Large intestine (tissue), 3 donors: ENCODE data around the gene IMPDH1. TPM values are rescaled to one million over a fixed set of nuclear protein-coding genes. Genes with fewer than 3 reads are reported as not detected.

ENCODE experiments used
- DNase-seq, 2 donors: peaks; one replicate each; pipeline versions ENCODE4 v3.0.0 to v3.0.0-alpha.2; 2013
- H3K27ac ChIP-seq: one replicate; pipeline ENCODE4 v1.5.1; 2013; ENCODE audit warnings: low read length
- H3K27me3 ChIP-seq: 2 replicates; pipeline ENCODE4 v1.6.1; 2013; ENCODE audit warnings: low read length; ENCODE audit not compliant: control insufficient read depth, insufficient read depth
- H3K36me3 ChIP-seq: 2 replicates; pipeline ENCODE4 v1.6.1; 2013; ENCODE audit warnings: low read length; ENCODE audit not compliant: control insufficient read depth, insufficient read depth
- H3K4me1 ChIP-seq: one replicate; pipeline ENCODE4 v1.6.1; 2013; ENCODE audit warnings: low read length; ENCODE audit not compliant: control insufficient read depth, insufficient read depth
- H3K4me3 ChIP-seq: one replicate; pipeline ENCODE4 v1.5.1; 2013; ENCODE audit warnings: low read length
- H3K9me3 ChIP-seq: one replicate; pipeline ENCODE4 v1.6.1; 2013; ENCODE audit warnings: mild to moderate bottlenecking, low read depth, low read length, moderate library complexity; ENCODE audit not compliant: control insufficient read depth
- WGBS: methylation state at CpG from one replicate; pipeline ENCODE4 v1.1.5; 2013; ENCODE audit warnings: low lambda C conversion rate; ENCODE audit not compliant: insufficient coverage; 5-methylcytosine and 5-hydroxymethylcytosine counted together
- polyA plus RNA-seq: library from polyadenylated mRNA; unstranded; fragments of 120-200 nt; gene quantifications from one replicate; pipeline ENCODE4 v1.2.1, GENCODE V29; 2013

Gene IMPDH1
- polyA plus RNA-seq, 1 donor: 15.4 TPM

DNA sequence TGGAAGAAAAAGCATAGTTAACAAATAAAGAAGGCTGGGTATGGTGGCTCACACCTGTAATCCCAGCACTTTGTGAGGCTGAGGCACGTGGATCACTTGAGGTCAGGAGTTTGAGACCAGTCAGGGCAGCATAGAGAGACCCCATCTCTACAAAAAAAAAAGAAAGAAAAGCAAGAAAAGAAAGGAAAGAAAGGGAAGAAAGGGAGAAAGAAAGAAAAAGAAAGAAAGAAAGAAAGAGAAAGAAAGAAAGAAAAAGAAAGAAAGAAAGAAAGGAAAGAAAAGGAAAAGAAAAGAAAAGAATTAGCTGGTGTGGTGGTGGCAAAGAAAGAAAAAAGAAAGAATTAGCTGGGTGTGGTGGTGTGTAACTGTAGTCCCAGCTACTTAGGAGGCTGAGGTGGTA, 42.8 kb upstream of the IMPDH1 start:
- H3K4me1 ChIP-seq: peaks cover 31% of the 10 kb centered on the region
- WGBS: 100% methylated on average over 1 of the region's 1 CpG
- H3K36me3 ChIP-seq: peaks cover 6% of the 10 kb centered on the region
- no peaks in the 10 kb centered on the region for H3K27me3 ChIP-seq
- H3K4me3 ChIP-seq: no peak overlapping the region
- no peak overlapping the region for H3K27ac ChIP-seq
- H3K9me3 ChIP-seq: no peaks in the 10 kb centered on the region
- DNase-seq: no peak

DNA sequence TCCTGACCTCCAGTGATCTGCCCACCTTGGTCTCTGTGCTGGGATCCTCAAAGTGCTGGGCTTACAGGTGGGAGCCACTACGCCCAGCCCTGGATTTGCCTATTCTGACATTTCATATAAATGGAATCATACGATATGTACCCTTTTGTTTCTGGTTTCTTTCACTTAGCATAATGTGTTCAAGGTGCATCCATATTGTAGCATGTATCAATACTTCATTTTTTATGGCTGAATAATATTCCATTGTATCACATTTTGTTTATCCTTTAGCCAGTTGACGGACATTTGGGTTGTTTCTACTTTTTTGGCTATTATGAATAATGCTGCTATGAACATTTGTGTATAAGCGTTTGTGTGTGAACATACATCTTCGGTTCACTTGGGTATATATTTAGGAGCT, 41.1 kb upstream of the IMPDH1 start:
- DNase-seq: no peak
- Histone ChIP-seq H3K4me3 (no peak overlapping the region), H3K9me3 (no peaks in the 10 kb centered on the region), H3K27ac (no peak overlapping the region), H3K36me3 (no peaks in the 10 kb centered on the region), H3K4me1 (peaks cover 23% of the 10 kb centered on the region), H3K27me3 (no peaks in the 10 kb centered on the region)
- 81% methylated on average over 5 of the region's 5 CpGs for WGBS

DNA sequence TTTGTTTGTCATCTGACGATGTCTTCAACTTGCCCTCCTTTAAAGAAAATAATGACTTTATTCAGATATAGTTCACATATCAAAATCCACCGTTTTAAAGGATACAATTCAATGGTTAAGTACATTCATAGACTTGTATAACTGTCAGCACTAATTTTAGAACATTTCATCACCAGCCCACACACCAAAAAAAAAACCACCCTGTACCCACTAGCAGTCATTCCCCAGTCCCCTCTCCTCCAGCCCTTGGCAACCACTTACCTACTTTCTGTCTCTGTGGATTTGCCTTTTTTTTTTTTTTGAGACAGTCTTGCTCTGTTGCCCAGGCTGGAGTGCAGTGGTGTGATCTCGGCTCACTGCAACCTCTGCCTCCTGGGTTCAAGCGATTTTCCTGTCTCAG, 40.6 kb upstream of the IMPDH1 start:
- Histone ChIP-seq H3K9me3 (no peaks in the 10 kb centered on the region), H3K4me3 (no peak overlapping the region), H3K27me3 (no peaks in the 10 kb centered on the region), H3K27ac (no peak overlapping the region), H3K4me1 (peaks cover 23% of the 10 kb centered on the region), H3K36me3 (no peaks in the 10 kb centered on the region)
- no CpG with 5 or more reads among the region's 4 CpGs for WGBS
- no peak for DNase-seq

DNA sequence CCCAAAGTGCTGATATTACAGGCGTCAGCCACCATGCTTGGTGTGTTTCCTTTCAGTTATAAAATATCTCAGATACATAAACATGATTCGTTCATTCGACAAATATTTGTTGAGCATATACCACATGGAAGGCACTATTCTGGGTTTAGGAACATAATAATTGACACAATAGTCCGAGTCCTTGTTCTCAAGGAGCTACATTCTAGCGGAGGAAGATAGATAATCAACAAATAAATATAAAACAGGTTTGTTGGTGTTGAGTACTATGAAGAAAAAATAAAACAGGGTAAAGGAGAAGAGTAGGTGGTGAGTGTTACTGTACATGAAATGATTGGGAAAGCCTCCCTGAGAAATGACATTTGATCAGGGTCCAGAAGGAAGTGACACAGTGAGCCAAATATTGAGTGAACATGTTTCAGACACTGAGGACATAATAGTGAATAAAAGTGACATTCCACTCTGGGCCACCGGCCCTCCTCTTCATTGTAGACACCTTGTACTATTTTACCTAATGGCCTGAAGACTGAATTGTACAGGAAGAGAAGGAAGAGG, 39.0 kb upstream of the IMPDH1 start:
- no peak overlapping the region for H3K27ac ChIP-seq
- no peaks in the 10 kb centered on the region for H3K9me3 ChIP-seq
- no peaks in the 10 kb centered on the region for H3K36me3 ChIP-seq
- peaks cover 17% of the 10 kb centered on the region for H3K4me1 ChIP-seq
- DNase-seq: no peak
- no peak overlapping the region for H3K4me3 ChIP-seq
- no peaks in the 10 kb centered on the region for H3K27me3 ChIP-seq
- WGBS: 97% methylated on average over 5 of the region's 6 CpGs

DNA sequence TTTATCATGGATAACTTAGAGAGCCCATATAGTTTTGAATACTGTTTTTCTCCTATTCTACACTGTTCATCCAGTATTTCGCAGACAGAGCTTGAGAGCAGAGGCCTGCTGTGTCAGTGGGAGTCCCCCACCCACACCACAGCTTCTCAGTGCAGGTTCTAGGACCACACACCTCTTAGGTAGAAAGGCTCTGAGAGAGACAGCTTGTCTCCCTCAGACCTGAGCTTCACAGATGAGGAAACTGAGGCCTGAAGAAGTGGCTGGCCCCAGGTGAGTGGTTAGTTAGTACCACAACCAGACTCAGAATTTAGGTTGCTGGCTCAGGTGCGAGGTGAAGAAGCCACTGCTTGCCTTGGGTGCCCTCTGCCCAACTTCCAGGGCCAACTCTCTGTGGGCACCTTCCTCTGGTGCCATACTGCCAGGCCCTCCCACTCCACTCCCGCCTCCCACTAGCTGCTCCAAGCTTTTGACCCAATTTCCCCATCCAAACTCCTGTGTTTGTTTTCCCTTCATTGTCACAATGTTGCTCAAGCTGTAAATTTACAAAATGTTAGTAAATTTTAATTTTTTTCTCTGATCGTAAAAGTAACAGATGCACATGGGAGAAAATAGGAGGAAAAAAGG, 38.3 kb upstream of the IMPDH1 start:
- Histone ChIP-seq H3K27ac (no peak overlapping the region), H3K27me3 (no peaks in the 10 kb centered on the region), H3K4me3 (no peak overlapping the region), H3K4me1 (peaks cover 21% of the 10 kb centered on the region), H3K36me3 (no peaks in the 10 kb centered on the region), H3K9me3 (no peaks in the 10 kb centered on the region)
- no peak for DNase-seq
- WGBS: 90% methylated on average over 1 of the region's 4 CpGs

DNA sequence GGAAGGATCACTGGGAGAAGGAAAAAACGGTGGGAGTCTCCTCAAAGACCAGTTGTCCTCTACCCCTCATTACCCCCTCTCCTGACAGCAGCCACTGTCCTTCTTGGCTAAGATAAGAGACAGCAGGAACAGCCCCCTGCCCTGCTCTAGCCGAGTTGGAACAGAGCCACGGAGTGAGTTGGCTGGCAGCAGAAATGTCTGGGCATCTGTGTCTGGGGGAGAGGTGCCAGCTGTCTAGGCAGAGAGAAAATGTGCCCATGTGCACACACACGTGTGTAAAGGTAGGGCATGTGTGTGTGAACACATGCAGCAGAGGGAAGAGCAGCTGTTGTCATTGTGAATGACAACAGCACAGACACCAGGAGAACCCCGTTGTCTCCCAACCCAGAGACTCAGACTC, 36.5 kb upstream of the IMPDH1 start:
- H3K9me3 ChIP-seq: no peaks in the 10 kb centered on the region
- no CpG with 5 or more reads among the region's 5 CpGs for WGBS
- no peak overlapping the region for H3K4me3 ChIP-seq
- no peaks in the 10 kb centered on the region for H3K27me3 ChIP-seq
- H3K36me3 ChIP-seq: no peaks in the 10 kb centered on the region
- H3K27ac ChIP-seq: no peak overlapping the region
- no peak for DNase-seq
- peaks cover 33% of the 10 kb centered on the region for H3K4me1 ChIP-seq

DNA sequence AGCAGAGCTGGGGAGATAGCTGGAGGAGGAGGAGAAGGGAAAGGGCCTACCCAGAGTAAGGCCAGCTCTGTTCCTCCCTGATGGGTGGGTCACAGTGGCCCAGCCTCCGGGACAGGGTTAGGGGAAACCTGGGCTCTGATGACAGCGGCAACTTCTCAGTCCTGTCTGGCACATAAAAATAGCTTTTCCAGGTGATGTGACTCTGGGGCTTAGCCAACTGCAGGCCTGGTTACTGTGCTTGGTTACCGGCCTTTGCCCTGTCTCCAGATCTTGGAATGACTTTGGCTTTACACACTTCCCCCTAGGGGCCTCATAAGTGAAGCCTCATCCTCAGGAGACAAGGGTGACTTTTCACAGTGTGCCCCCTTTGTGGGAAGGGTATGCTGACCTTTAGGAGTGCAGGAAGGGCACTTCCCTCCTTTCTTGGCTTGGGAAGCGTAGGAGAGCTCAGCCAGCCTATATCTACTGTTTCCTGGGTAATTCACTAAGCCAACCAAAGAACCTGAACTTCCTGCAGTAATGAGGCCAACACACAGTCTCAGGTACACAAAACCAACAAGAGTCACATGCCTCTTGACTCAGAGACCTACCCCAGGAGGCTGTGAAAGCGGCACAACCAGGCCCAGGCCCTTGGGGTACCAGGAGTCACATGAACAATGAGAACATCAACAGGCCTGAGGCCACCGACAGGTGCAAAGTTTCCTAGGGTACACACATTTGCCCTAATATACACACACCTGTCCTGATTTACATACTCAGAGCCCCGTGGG, 34.2 kb upstream of the IMPDH1 start:
- Histone ChIP-seq H3K9me3 (no peaks in the 10 kb centered on the region), H3K27me3 (no peaks in the 10 kb centered on the region), H3K27ac (peak overlapping the region; percentile 84), H3K36me3 (no peaks in the 10 kb centered on the region), H3K4me3 (no peak overlapping the region), H3K4me1 (peaks cover 34% of the 10 kb centered on the region)
- DNase-seq: peak; percentile 89 to 97
- no CpG with 5 or more reads among the region's 7 CpGs for WGBS

DNA sequence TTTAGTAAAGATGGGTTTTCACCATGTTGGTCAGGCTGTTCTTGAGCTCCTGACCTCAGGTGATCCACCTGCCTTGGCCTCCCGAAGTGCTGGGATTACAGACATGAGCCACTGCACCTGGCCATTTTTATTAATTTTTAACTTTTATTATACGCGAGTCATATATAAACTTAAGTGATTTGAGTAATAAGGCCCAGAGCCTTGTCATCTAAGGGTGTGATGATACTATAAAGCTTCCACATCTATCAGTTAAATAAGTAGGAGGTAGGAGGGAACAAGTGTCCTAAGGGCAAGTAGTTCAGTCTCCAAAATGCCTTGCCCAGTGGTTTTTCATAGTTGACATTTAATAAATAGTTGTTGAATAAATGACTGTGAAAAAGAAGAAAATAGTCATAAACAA, 32.6 kb upstream of the IMPDH1 start:
- peak overlapping the region; percentile 84 for H3K27ac ChIP-seq
- 31% methylated on average over 2 of the region's 3 CpGs for WGBS
- DNase-seq: peak; percentile 50 to 86

DNA sequence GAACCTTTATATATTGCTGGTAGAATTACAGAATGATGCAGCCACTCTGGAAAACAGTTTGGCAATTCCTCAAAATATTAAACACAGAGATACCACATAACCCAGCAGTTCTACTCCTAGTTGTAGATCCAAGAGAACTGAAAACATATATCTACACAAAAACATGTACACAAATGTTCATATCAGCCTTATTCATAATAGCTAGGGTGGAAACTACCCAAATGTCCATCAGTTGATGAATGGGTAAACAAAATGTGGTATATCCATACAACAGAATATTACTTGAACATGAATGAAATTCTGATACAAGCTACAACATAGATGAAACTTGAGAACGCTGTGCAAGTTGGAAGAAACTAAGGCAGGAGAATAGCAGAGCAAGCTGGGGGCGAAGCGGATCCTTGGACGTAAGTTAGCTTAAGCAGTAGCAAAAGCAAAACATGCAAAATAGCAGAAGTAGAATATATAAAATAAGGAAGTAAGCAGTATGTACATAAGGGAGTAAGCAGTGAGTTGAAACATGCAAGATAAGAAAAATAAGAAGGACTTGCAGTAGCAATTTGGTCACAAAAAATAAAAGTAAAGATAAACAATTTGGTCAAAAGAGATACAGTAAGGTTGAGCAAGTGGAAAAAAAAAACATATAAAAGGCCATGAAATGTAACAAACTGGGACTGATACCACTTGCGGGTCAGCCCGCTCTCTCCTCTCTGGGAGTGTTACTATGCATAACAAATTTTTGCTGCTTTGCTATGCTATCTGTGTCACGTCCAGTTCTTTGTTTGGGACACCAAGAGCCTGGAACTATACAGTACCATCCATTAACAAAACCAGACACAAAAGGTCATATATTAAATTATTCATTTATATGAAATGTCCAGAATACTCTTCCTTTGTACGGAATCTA, 27.9 kb upstream of the IMPDH1 start:
- peaks cover 12% of the 10 kb centered on the region for H3K4me1 ChIP-seq
- 93% methylated on average over 5 of the region's 8 CpGs for WGBS
- H3K4me3 ChIP-seq: no peak overlapping the region
- no peak overlapping the region for H3K27ac ChIP-seq
- no peaks in the 10 kb centered on the region for H3K9me3 ChIP-seq
- no peaks in the 10 kb centered on the region for H3K36me3 ChIP-seq
- no peak for DNase-seq
- no peaks in the 10 kb centered on the region for H3K27me3 ChIP-seq

More for the DNA sequence above, 32.6 kb upstream of the IMPDH1 start:
- H3K9me3 ChIP-seq: no peaks in the 10 kb centered on the region
- no peaks in the 10 kb centered on the region for H3K27me3 ChIP-seq
- H3K4me3 ChIP-seq: no peak overlapping the region
- no peaks in the 10 kb centered on the region for H3K36me3 ChIP-seq
- peaks cover 34% of the 10 kb centered on the region for H3K4me1 ChIP-seq

DNA sequence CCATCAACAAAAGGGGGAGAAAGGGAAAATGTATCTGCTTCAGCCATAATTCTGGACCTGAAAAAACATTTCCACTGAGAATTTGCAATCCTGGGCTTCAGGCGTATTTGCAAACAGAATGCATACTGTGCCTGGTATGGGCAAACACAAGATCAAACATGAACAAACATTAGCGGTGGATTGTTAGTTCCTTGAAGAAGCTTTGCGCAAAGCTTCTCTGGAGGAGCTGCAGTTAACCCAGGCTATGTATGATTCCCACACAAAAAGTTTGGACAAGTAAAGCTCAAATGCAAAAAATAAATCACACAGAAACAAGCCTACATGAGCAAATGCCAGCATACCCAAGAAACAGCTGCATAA, 25.5 kb upstream of the IMPDH1 start:
- Histone ChIP-seq H3K36me3 (no peaks in the 10 kb centered on the region), H3K9me3 (no peaks in the 10 kb centered on the region), H3K27ac (no peak overlapping the region), H3K27me3 (no peaks in the 10 kb centered on the region), H3K4me1 (no peaks in the 10 kb centered on the region), H3K4me3 (no peak overlapping the region)
- no peak for DNase-seq
- WGBS: no CpG with 5 or more reads among the region's 3 CpGs
